Neuronal stem cell (in vitro differentiated cells): ENCODE data around the gene SSTR5.

ENCODE experiments used
- DNase-seq: peaks from one replicate; pipeline ENCODE4 v3.0.0-alpha.2; 2013; ENCODE audit warnings: low spot score
- H2AFZ ChIP-seq: one replicate; pipeline ENCODE4 v1.6.1; 2013; ENCODE audit warnings: mild to moderate bottlenecking, low read length, inconsistent platforms
- H2AK5ac ChIP-seq: 2 replicates; pipeline ENCODE4 v1.6.1; 2013; ENCODE audit warnings: low read depth, mild to moderate bottlenecking, inconsistent platforms, low read length, moderate library complexity, mixed read lengths
- H2BK120ac ChIP-seq: 2 replicates; pipeline ENCODE4 v1.6.1; 2013; ENCODE audit warnings: low read depth, mild to moderate bottlenecking, inconsistent platforms, low read length, moderate library complexity, mixed read lengths
- H2BK12ac ChIP-seq: one replicate; pipeline ENCODE4 v1.6.1; 2013; ENCODE audit warnings: low read length, inconsistent platforms
- H2BK15ac ChIP-seq: 2 replicates; pipeline ENCODE4 v1.6.1; 2013; ENCODE audit warnings: mild to moderate bottlenecking, low read length, inconsistent platforms, mixed read lengths
- H2BK5ac ChIP-seq: one replicate; pipeline ENCODE4 v1.6.1; 2013; ENCODE audit warnings: inconsistent platforms, mild to moderate bottlenecking, low read length, moderate library complexity
- H3K14ac ChIP-seq: one replicate; pipeline ENCODE4 v1.6.1; 2013; ENCODE audit warnings: low read length, inconsistent platforms
- H3K18ac ChIP-seq: 2 replicates; pipeline ENCODE4 v1.6.1; 2013; ENCODE audit warnings: low read length, inconsistent platforms
- H3K23ac ChIP-seq: 2 replicates; pipeline ENCODE4 v1.6.1; 2013; ENCODE audit warnings: low read depth, mild to moderate bottlenecking, mixed read lengths, low read length, inconsistent platforms; ENCODE audit not compliant: poor library complexity
- H3K27ac ChIP-seq: replicated peaks from 3 replicates; pipeline ENCODE4 v1.5.1; 2013; ENCODE audit warnings: low read length, inconsistent platforms
- H3K27me3 ChIP-seq, 3 experiments: 2 replicates each; pipeline ENCODE4 v1.6.1; 2013; ENCODE audit warnings: low read length in 3 of 3, mild to moderate bottlenecking in 2 of 3, inconsistent platforms in 1 of 3, low read depth in 1 of 3, mixed read lengths in 1 of 3, moderate library complexity in 1 of 3; ENCODE audit not compliant: control insufficient read depth in 3 of 3, insufficient read depth in 3 of 3
- H3K36me3 ChIP-seq, 2 donors: replicated peaks in 1 of 2; 2 replicates each; pipeline ENCODE4 v1.6.1; 2013; ENCODE audit warnings: low read length in 2 of 2; ENCODE audit not compliant: control insufficient read depth in 2 of 2, insufficient read depth in 2 of 2
- H3K4ac ChIP-seq: 2 replicates; pipeline ENCODE4 v1.6.1; 2013; ENCODE audit warnings: inconsistent platforms, mild to moderate bottlenecking, low read length, moderate library complexity
- H3K4me1 ChIP-seq, 2 donors: 1 replicate in 1 of 2; 2 replicates in 1 of 2; pipeline ENCODE4 v1.6.1; 2013; ENCODE audit warnings: low read length in 2 of 2, low read depth in 1 of 2; ENCODE audit not compliant: control insufficient read depth in 2 of 2, insufficient read depth in 1 of 2
- H3K4me2 ChIP-seq: one replicate; pipeline ENCODE4 v1.6.1; 2013; ENCODE audit warnings: mild to moderate bottlenecking, low read length, inconsistent platforms; ENCODE audit not compliant: insufficient read depth, poor library complexity, severe bottlenecking
- H3K4me3 ChIP-seq, 2 donors: 2 replicates each; pipeline ENCODE4 v1.5.1; 2013; ENCODE audit warnings: low read length in 2 of 2, mild to moderate bottlenecking in 2 of 2, inconsistent platforms in 1 of 2, moderate library complexity in 1 of 2
- H3K79me1 ChIP-seq: one replicate; pipeline ENCODE4 v1.6.1; 2013; ENCODE audit warnings: low read depth, mild to moderate bottlenecking, inconsistent platforms, low read length, moderate library complexity
- H3K9ac ChIP-seq: one replicate; pipeline ENCODE4 v1.6.1; 2013; ENCODE audit warnings: mild to moderate bottlenecking, low read depth, low read length, inconsistent platforms; ENCODE audit not compliant: poor library complexity
- H3K9me3 ChIP-seq, 2 donors: replicated peaks in 1 of 2; 2 replicates each; pipeline versions ENCODE3 to v1.6.1; 2013; ENCODE audit warnings: low read length in 2 of 2, mild to moderate bottlenecking in 2 of 2, inconsistent platforms in 1 of 2, low read depth in 1 of 2, mixed read lengths in 1 of 2, moderate library complexity in 1 of 2; ENCODE audit not compliant: control insufficient read depth in 2 of 2, insufficient read depth in 1 of 2
- H4K8ac ChIP-seq: one replicate; pipeline ENCODE4 v1.6.1; 2013; ENCODE audit warnings: low read depth, mild to moderate bottlenecking, inconsistent platforms, low read length, moderate library complexity
- H4K91ac ChIP-seq: one replicate; pipeline ENCODE4 v1.6.1; 2013; ENCODE audit warnings: low read length, low read depth, mild to moderate bottlenecking, inconsistent platforms; ENCODE audit not compliant: poor library complexity
- WGBS, 2 donors: extraction: QIAGEN DNeasy Blood & Tissue Kit; methylation state at CpG; one replicate each; pipeline ENCODE4 v1.1.7; 2013; ENCODE audit warnings: missing lambda C conversion rate in 2 of 2, mixed read lengths in 1 of 2; ENCODE audit not compliant: insufficient read length in 2 of 2, insufficient replicate concordance in 1 of 2; ENCODE audit errors: extremely low coverage in 2 of 2; 5-methylcytosine and 5-hydroxymethylcytosine counted together

SSTR5 gene

GRCh38 chr16:1043881-1044451 lies 28.6 kb upstream of the SSTR5 start:
- Histone ChIP-seq H2BK12ac (no peak overlapping the region), H3K36me3 (no peaks in the 10 kb centered on the region), H3K27ac (no peak overlapping the region), H3K4me3 (no peak overlapping the region), H2BK15ac (peak overlapping the region; percentile 75), H3K14ac (no peak overlapping the region), H2AFZ (no peak overlapping the region), H4K8ac (no peak overlapping the region), H2AK5ac (peak overlapping the region; percentile 46), H4K91ac (no peak overlapping the region), H2BK120ac (peak overlapping the region; percentile 47), H3K4ac (no peak overlapping the region), H3K27me3 (peaks cover 0 to 5% (median 0%) of the 10 kb centered on the region in 3 experiments), H3K79me1 (peaks cover 2% of the 10 kb centered on the region), H3K4me2 (no peak overlapping the region), H2BK5ac (no peak overlapping the region), H3K4me1 (peaks cover 9 to 14% of the 10 kb centered on the region in 2 donors), H3K23ac (no peak overlapping the region), H3K18ac (no peak overlapping the region), H3K9ac (no peak overlapping the region), H3K9me3 (peaks cover 9 to 12% of the 10 kb centered on the region in 2 donors)
- no peak for DNase-seq
- no CpG with 5 or more reads among the region's 40 CpGs for WGBS, 2 donors

- Histone ChIP-seq H4K91ac (no peak overlapping the region), H3K4me1 (peaks cover 11 to 14% of the 10 kb centered on the region in 2 donors), H3K4me2 (no peak overlapping the region), H2BK12ac (peak overlapping the region; percentile 84), H3K9ac (peak overlapping the region; percentile 60), H3K9me3 (peaks cover 9 to 12% of the 10 kb centered on the region in 2 donors), H4K8ac (no peak overlapping the region), H2AFZ (no peak overlapping the region), H3K23ac (peak overlapping the region; percentile 73), H3K18ac (peak overlapping the region; percentile 90), H3K27ac (no peak overlapping the region), H2AK5ac (peak overlapping the region; percentile 98), H3K4me3 (no peak overlapping the region), H3K14ac (no peak overlapping the region), H3K79me1 (peaks cover 2% of the 10 kb centered on the region), H2BK5ac (peak overlapping the region; percentile 53), H2BK15ac (peak overlapping the region; percentile 75), H3K4ac (peak overlapping the region; percentile 53), H3K27me3 (peaks cover 0 to 7% (median 0%) of the 10 kb centered on the region in 3 experiments), H3K36me3 (no peaks in the 10 kb centered on the region), H2BK120ac (peak overlapping the region; percentile 61)
- WGBS, 2 donors = no CpG with 5 or more reads among the region's 43 CpGs
- DNase-seq = no peak
These were observed 27.9 kb upstream of the SSTR5 start for GRCh38 chr16:1044460-1045309.

GRCh38 chr16:1045310-1045992 lies 27.1 kb upstream of the SSTR5 start:
- Histone ChIP-seq H3K23ac (peak overlapping the region; percentile 55), H3K4me2 (no peak overlapping the region), H2AFZ (no peak overlapping the region), H2BK5ac (peak overlapping the region; percentile 53), H3K4me1 (peaks cover 11 to 14% of the 10 kb centered on the region in 2 donors), H3K14ac (peak overlapping the region; percentile 8), H2BK15ac (peak overlapping the region; percentile 97), H3K36me3 (no peaks in the 10 kb centered on the region), H4K8ac (peak overlapping the region; percentile 65), H3K4ac (peak overlapping the region; percentile 89), H4K91ac (no peak overlapping the region), H2BK120ac (peak overlapping the region; percentile 61), H2BK12ac (peak overlapping the region; percentile 58), H3K9me3 (peaks cover 9 to 12% of the 10 kb centered on the region in 2 donors), H3K79me1 (peaks cover 2% of the 10 kb centered on the region), H3K27me3 (peaks cover 0 to 14% (median 0%) of the 10 kb centered on the region in 3 experiments), H3K9ac (peak overlapping the region; percentile 60), H3K4me3 (no peak overlapping the region), H3K18ac (peak overlapping the region; percentile 90), H2AK5ac (peak overlapping the region; percentile 98), H3K27ac (no peak overlapping the region)
- no CpG with 5 or more reads among the region's 38 CpGs for WGBS, 2 donors
- DNase-seq = no peak
